ENCODE results near the gene KCNC4.

KCNC4 gene

DNA sequence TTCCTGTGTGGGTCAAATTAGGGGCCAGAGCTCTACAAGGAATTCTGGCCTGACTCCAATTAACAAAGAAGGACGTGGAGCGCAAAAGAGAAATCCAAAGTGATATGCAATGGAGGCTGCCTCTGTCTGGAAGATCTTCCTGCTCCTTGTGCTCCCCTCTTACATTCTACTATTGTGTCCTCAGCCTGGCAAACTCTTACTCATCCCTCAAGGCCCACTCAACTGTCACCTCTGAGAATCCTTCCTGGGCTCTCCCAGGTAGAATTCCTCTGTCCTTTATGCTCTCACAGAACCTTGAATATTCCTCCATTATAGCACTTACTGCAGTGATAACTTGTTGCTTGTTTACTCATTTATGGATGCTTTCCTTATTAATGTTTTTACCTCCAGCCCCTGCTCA, 31.4 kb downstream of the KCNC4 start:
- no peak overlapping the region for H3K4me3 ChIP-seq (ENCODE audit: low read length)
- TF ChIP-seq ZNF274 (IDR thresholded peaks at IDR 0.05; ENCODE audit: low read depth, low read length): no peak

DNA sequence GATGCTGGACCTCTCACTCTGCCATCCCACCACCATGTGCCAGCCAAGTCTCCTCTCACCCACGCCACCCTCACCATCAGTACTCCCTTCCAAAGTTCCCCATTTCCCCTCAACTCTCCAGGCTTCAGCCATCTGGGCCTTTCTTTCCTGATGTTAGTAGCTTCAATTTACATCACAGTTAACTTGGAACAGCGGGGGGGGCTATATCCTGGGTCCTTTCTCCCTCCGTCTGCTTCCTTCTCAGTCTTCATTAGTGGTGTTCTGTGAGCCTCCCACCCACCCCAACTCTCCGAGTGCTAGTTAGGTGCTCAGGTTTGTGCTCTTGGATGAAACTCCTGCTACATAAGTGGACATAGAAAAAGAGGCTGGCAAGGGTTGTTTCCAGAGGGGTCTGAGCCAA, 31.9 kb downstream of the KCNC4 start:
- H3K4me3 ChIP-seq (ENCODE audit: low read length): no peak overlapping the region
- no peak for TF ChIP-seq ZNF274 (IDR thresholded peaks at IDR 0.05; ENCODE audit: low read depth, low read length)

GRCh38 chr1:110242731-110243130, 32.6 kb downstream of the KCNC4 start:
- no peak overlapping the region for H3K4me3 ChIP-seq (ENCODE audit: low read length)
- no peak for TF ChIP-seq ZNF274 (IDR thresholded peaks at IDR 0.05; ENCODE audit: low read depth, low read length)

DNA sequence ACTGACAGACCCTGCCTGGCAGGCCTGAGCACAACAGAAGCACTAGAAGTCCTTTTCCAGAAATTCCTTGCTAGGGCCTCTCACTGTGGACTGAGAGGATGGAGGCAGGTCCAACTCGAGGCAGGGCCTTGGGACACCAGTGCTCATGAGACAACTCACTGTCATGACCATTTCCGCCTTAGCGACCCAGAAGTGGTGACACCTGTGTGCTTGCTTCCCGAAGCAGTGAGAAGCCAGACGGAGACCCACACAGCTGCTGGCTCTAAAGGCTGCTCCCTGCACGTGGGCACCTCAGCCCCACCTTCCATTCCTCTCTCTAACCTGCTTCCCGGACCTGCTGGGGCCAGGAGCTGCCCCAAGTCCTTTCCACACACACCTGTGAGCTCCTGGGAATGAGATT, 33.0 kb downstream of the KCNC4 start:
- H3K4me3 ChIP-seq (ENCODE audit: low read length): no peak overlapping the region
- no peak for TF ChIP-seq ZNF274 (IDR thresholded peaks at IDR 0.05; ENCODE audit: low read depth, low read length)

GRCh38 chr1:110243574-110243973, 33.5 kb downstream of the KCNC4 start:
- H3K4me3 ChIP-seq (ENCODE audit: low read length): no peak overlapping the region
- no peak for TF ChIP-seq ZNF274 (IDR thresholded peaks at IDR 0.05; ENCODE audit: low read depth, low read length)

GRCh38 chr1:110245876-110246620, 35.9 kb downstream of the KCNC4 start:
- no peak overlapping the region for H3K4me3 ChIP-seq (ENCODE audit: low read length)
- no peak for TF ChIP-seq ZNF274 (IDR thresholded peaks at IDR 0.05; ENCODE audit: low read depth, low read length)

DNA sequence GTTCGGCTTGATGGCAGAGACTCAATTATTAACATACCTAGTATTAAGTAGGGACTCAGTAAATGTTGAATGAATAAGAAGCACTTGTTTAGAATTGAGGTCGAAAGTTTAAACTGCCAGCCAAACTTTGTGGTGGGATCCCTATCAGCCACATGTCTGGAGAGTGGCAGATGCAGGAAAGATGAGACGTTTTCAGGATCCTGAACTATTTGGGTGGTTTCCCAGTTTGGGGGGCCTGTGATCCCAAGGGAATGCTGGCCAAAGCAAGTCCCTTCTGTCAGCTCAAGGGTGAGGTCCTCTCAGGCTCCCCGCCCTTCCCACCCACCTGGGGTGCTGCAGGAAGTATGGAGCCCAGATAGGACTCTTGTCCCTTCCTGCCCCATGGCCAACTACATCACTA, 38.6 kb downstream of the KCNC4 start:
- no peak overlapping the region for H3K4me3 ChIP-seq (ENCODE audit: low read length)
- no peak for TF ChIP-seq ZNF274 (IDR thresholded peaks at IDR 0.05; ENCODE audit: low read depth, low read length)

DNA sequence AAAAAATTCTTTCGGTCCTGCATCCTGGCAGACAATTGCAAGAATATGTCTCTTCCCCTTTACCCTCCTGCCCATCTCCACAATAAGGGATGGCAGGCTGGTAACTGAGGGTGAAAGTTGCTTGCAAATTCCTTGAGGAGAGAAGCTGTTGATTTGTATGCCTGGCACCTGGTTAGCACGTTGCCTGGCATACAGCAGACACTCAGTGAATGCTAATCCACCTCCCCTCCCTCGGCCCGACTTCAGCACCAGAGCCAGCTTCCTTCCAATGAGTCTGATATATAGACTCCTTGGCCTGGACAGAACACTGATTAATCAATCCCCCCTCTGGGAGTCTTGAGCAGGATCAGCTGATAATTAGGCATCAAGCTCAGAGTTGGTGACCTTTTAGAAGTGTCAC, 39.1 kb downstream of the KCNC4 start:
- H3K4me3 ChIP-seq (ENCODE audit: low read length): no peak overlapping the region
- TF ChIP-seq ZNF274 (IDR thresholded peaks at IDR 0.05; ENCODE audit: low read depth, low read length): no peak

- TF ChIP-seq ZNF274 (IDR thresholded peaks at IDR 0.05; ENCODE audit: low read depth, low read length): no peak
Measured at GRCh38 chr1:110250008-110250407, 39.9 kb downstream of the KCNC4 start.

DNA sequence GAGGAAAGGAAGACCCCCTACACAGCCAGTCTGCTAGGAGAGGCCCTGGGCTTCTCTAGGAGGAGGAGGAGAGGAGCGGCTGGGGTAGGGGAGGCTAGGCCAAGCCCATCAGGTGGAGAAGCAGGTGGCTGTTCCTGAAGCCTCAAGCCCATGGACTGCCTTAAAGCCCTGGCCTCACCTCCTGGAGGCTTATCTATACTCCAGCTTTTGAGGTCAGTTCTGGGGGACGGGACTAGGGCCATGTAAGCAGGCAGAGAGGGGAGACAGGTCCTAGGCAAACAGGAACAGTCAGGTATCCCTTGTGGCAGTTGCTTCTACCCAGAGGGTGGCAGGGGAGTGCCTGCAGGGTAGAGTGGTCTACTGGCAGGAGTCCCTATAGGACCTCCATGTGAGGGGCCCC, 40.6 kb downstream of the KCNC4 start:
- TF ChIP-seq ZNF274 (IDR thresholded peaks at IDR 0.05; ENCODE audit: low read depth, low read length): no peak
- H3K4me3 ChIP-seq (ENCODE audit: low read length): no peak overlapping the region

More at GRCh38 chr1:110250008-110250407, 39.9 kb downstream of the KCNC4 start:
- no peak overlapping the region for H3K4me3 ChIP-seq (ENCODE audit: low read length)

DNA sequence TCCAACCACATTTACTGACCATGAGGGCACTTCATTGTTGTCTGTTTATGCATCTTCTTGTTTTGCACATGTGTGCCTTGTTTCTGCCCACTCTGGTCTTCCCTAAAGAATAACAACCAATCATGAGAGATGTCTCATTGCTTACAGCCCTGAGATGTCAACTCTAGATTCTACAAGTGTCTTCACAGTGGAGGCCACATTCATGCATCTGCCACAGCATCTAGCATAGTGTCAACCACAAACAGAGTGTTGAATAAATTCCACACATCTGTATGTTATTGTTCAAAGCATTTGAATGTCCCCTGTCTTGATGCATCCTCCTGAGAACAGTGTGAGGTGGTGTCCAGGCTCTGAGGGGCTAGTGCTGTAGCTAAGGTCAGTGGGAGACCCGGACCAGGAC, 43.1 kb downstream of the KCNC4 start:
- no peak for TF ChIP-seq ZNF274 (IDR thresholded peaks at IDR 0.05; ENCODE audit: low read depth, low read length)
- no peak overlapping the region for H3K4me3 ChIP-seq (ENCODE audit: low read length)

DNA sequence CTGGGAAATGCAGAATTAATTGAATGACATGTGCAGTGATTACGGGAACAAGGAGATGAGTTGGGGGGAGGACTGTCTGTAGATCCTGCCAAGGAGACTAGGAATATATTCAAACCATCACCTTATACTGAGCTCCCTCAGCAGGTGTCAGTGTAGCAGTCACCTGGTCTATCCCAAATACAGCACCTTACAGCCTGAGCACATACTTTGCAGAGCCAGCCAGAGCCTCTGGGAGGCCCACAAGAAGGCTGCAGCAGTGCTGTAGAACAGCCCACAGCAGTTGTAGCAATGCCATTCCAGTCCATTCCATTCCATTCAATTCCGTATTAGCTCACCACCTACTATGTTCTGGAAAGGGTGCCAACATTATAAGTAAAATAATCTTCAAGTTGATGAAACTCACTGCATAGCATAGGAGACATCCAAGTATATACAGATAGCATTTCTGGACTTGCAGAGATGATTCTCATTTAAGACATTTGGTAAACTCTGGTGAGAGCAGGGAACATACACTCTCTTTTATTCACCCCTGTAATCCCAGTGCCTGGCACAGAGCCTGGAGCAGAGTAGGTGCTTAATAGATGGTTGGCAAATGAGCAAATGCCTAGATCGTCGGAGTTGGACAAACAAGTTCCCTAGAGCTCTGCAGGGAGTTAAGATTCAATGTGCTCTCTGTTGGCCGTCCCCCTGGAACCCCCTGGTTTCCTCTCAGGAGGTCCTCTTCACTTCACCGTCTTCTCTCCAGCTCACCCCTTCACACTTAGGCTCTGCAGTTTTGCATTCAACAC, 44.7 kb downstream of the KCNC4 start:
- no peak for TF ChIP-seq ZNF274 (IDR thresholded peaks at IDR 0.05; ENCODE audit: low read depth, low read length)
- no peak overlapping the region for H3K4me3 ChIP-seq (ENCODE audit: low read length)

GRCh38 chr1:110255392-110255787, 45.3 kb downstream of the KCNC4 start:
- H3K4me3 ChIP-seq (ENCODE audit: low read length): no peak overlapping the region
- no peak for TF ChIP-seq ZNF274 (IDR thresholded peaks at IDR 0.05; ENCODE audit: low read depth, low read length)

DNA sequence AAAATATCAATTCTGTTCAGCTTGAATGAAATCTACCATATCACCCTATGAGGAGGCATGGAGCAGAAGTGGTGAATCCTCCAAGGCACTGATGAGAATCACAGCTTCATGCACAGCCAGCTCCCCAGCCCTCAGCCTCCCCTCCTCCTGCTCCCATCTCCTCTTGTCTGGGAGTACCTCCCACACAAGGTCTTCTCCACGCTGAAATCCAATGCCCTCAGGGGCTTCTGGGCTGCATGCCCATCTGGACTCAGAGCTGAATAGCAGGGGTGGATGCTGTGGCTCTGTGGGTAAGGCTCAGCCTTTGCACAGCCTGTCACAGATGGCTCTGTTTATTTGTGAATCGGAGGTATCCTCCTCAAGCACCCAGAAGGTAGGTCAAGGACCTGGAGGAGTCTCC, 48.6 kb downstream of the KCNC4 start:
- H3K4me3 ChIP-seq (ENCODE audit: low read length): no peak overlapping the region
- no peak for TF ChIP-seq ZNF274 (IDR thresholded peaks at IDR 0.05; ENCODE audit: low read depth, low read length)

DNA sequence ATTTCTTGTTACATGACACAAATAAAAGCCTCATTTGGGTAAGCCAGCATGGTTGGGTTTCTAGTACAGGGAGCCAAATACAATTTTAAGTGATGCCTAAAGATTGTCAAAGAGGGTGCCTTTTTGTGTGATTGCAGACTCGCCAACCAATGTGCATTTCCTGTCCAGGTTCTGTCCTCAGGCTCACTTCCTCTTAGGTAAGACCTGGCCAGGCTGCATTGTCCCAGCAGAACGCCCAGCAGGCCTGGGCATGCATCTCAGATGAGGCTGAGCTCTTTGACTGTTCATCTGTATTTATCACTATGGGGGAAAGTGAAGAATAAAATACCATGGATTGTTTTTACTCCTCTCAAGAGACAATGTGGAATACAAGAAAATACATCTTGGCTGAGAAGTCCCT, 49.7 kb downstream of the KCNC4 start:
- TF ChIP-seq ZNF274 (IDR thresholded peaks at IDR 0.05; ENCODE audit: low read depth, low read length): no peak
- H3K4me3 ChIP-seq (ENCODE audit: low read length): no peak overlapping the region
